A673 (cell line): ENCODE measurements around the gene ALDH8A1. TPM values are rescaled to one million over a fixed set of nuclear protein-coding genes. Genes with fewer than 3 reads are reported as not detected.

Source experiments
- BruUV-seq: library from RNA; stranded (reverse); fragments of 400-500 nt; replicated peaks from 2 replicates; lab custom pipeline; 2021; lab: Mats Ljungman, UMichigan
- CTCF ChIA-PET: fragments of 300-600 bp; sonication (Branson Sonifier 250); formaldehyde crosslinking; loops from one replicate; lab custom pipeline; 2022; ENCODE audit warnings: antibody characterized with exemption; lab: Charles Lee
- POLR2A ChIA-PET: fragments of 300-600 bp; sonication (Branson Sonifier 250); formaldehyde crosslinking; loops from one replicate; lab custom pipeline; 2022; ENCODE audit warnings: antibody characterized with exemption; ENCODE audit not compliant: low non-redundant PET; lab: Charles Lee
- DNase-seq: peaks from one replicate; pipeline ENCODE4 v3.0.0-alpha.2; 2015; ENCODE audit warnings: low spot score
- H3K27ac ChIP-seq: fragments of 200-600 bp; sonication (generic); 2 replicates; pipeline ENCODE4 v1.5.1; 2016; ENCODE audit warnings: mixed run types, low read depth, mild to moderate bottlenecking, mixed read lengths, antibody characterized with exemption, low read length; ENCODE audit not compliant: poor library complexity, severe bottlenecking
- H3K27me3 ChIP-seq: fragments of 200-600 bp; sonication (generic); replicated peaks from 2 replicates; pipeline ENCODE4 v1.6.1; 2017; ENCODE audit warnings: mixed run types, low read depth, mild to moderate bottlenecking, mixed read lengths, antibody characterized with exemption, low read length; ENCODE audit not compliant: insufficient read depth, poor library complexity
- H3K36me3 ChIP-seq: fragments of 200-600 bp; sonication (generic); 2 replicates; pipeline ENCODE4 v1.6.1; 2016; ENCODE audit warnings: mixed run types, mild to moderate bottlenecking, mixed read lengths, antibody characterized with exemption, low read length; ENCODE audit not compliant: insufficient read depth, poor library complexity, severe bottlenecking
- H3K4me1 ChIP-seq: fragments of 200-600 bp; sonication (generic); 2 replicates; pipeline ENCODE4 v1.6.1; 2017; ENCODE audit warnings: mixed run types, mild to moderate bottlenecking, mixed read lengths, antibody characterized with exemption, low read length; ENCODE audit not compliant: insufficient read depth, poor library complexity, severe bottlenecking
- H3K4me3 ChIP-seq: fragments of 200-600 bp; sonication (generic); 2 replicates; pipeline ENCODE4 v1.5.1; 2016; ENCODE audit warnings: low read depth, mixed run types, mild to moderate bottlenecking, mixed read lengths, low read length; ENCODE audit not compliant: poor library complexity, severe bottlenecking
- H3K9me3 ChIP-seq: fragments of 200-600 bp; sonication (generic); 2 replicates; pipeline ENCODE4 v1.6.1; 2016; ENCODE audit warnings: mixed run types, low read depth, mild to moderate bottlenecking, mixed read lengths, antibody characterized with exemption, low read length; ENCODE audit not compliant: poor library complexity, severe bottlenecking
- CTCF ChIP-seq: fragments of 300-800, 200-600 bp; sonication (generic); conservative IDR thresholded peaks from 2 replicates; pipeline ENCODE4 v1.5.1; 2017; ENCODE audit warnings: low read depth, mild to moderate bottlenecking, antibody characterized with exemption, low read length, moderate library complexity, mixed read lengths
- EZH2 ChIP-seq: fragments of 200-600 bp; sonication (generic); IDR thresholded peaks from 2 replicates; pipeline ENCODE4 v1.6.1; 2017; ENCODE audit warnings: borderline replicate concordance, low read depth, mild to moderate bottlenecking, mixed read lengths, antibody characterized with exemption, low read length; ENCODE audit not compliant: poor library complexity, severe bottlenecking
- intact Hi-C: fragments of 100-400 bp; cut with micrococcal nuclease; formaldehyde crosslinking; loops from one replicate; pipeline ENCODE4 v1.10.0; 2022; ENCODE audit not compliant: unreplicated experiment
- total RNA-seq: library from RNA; stranded (reverse); gene quantifications from 2 replicates; pipeline ENCODE4 v1.2.3, GENCODE V29; 2021

The ALDH8A1 gene
- total RNA-seq, 1 experiment from 2014 or later: 0.45 TPM

- no peaks in the 10 kb centered on the region for H3K4me1 ChIP-seq
- H3K36me3 ChIP-seq: no peaks in the 10 kb centered on the region
- CTCF ChIA-PET: interaction anchor here (0.6 kb wide), 1 partner anchor 475 kb away, joined by 5 read pairs; no protein-coding TSS in a partner anchor
- no peak for TF ChIP-seq CTCF
- TF ChIP-seq EZH2: no peak
- intact Hi-C loops: no loop called here
- no peak overlapping the region for H3K27ac ChIP-seq
- POLR2A ChIA-PET: no interaction called here
- H3K9me3 ChIP-seq: no peaks in the 10 kb centered on the region
- H3K27me3 ChIP-seq: no peaks in the 10 kb centered on the region
- BruUV-seq: no TSS peak
- no peak overlapping the region for H3K4me3 ChIP-seq
- no peak for DNase-seq
Measured at GRCh38 chr6:134925800-134926199, 24.1 kb downstream of the ALDH8A1 start.

- intact Hi-C loops: no loop called here
- Histone ChIP-seq H3K27ac (no peak overlapping the region), H3K4me1 (no peaks in the 10 kb centered on the region), H3K27me3 (no peaks in the 10 kb centered on the region), H3K9me3 (no peaks in the 10 kb centered on the region), H3K36me3 (no peaks in the 10 kb centered on the region), H3K4me3 (no peak overlapping the region)
- TF ChIP-seq EZH2: no peak
- TF ChIP-seq CTCF: no peak
- POLR2A ChIA-PET: no interaction called here
- no TSS peak for BruUV-seq
- no peak for DNase-seq
- CTCF ChIA-PET: no interaction called here
Measured at GRCh38 chr6:134921721-134922261, 28.1 kb downstream of the ALDH8A1 start.

- Histone ChIP-seq H3K4me3 (no peak overlapping the region), H3K36me3 (no peaks in the 10 kb centered on the region), H3K4me1 (no peaks in the 10 kb centered on the region), H3K9me3 (no peaks in the 10 kb centered on the region), H3K27me3 (no peaks in the 10 kb centered on the region), H3K27ac (no peak overlapping the region)
- ChIA-PET CTCF (no interaction called here), POLR2A (no interaction called here)
- DNase-seq: no peak
- intact Hi-C loops: no loop called here
- no TSS peak for BruUV-seq
- no peak for TF ChIP-seq EZH2
- TF ChIP-seq CTCF: no peak
Measured at GRCh38 chr6:134921276-134921675, 28.6 kb downstream of the ALDH8A1 start.
